ENCODE data around the gene CFAP57. TPM values are rescaled to one million over a fixed set of nuclear protein-coding genes. Genes with fewer than 3 reads are reported as not detected.

The CFAP57 gene
- total RNA-seq, 4 donors from 2014 or later: 2.1 to 5.6 (median 4.1) TPM

- no peak for DNase-seq
- TF ChIP-seq POLR2A (IDR thresholded peaks at IDR 0.05): no peak
- no peak for TF ChIP-seq CTCF (IDR thresholded peaks at IDR 0.05)
- H3K4me3 ChIP-seq (replicated peaks in 1 of 3): no peak overlapping the region
- H3K9me3 ChIP-seq: no peaks in the 10 kb centered on the region
- 62 to 67% methylated on average over 4 of the region's 4 CpGs for WGBS, 2 donors
- H3K27me3 ChIP-seq: no peaks in the 10 kb centered on the region
- intact Hi-C loops (cut with DNase I): no loop called here
- H3K27ac ChIP-seq: no peak overlapping the region
- peaks cover 0 to 2% of the 10 kb centered on the region in 2 donors for H3K4me1 ChIP-seq
- no peaks in the 10 kb centered on the region for H3K36me3 ChIP-seq
Observed at GRCh38 chr1:43152866-43153265, 19.3 kb upstream of the CFAP57 start.

GRCh38 chr1:43153443-43153842 lies 18.7 kb upstream of the CFAP57 start:
- Histone ChIP-seq H3K4me3 (replicated peaks in 1 of 3) (no peak overlapping the region), H3K27ac (no peak overlapping the region), H3K9me3 (no peaks in the 10 kb centered on the region), H3K36me3 (no peaks in the 10 kb centered on the region), H3K4me1 (no peaks in the 10 kb centered on the region), H3K27me3 (no peaks in the 10 kb centered on the region)
- no peak for DNase-seq
- intact Hi-C loops (cut with DNase I): no loop called here
- no peak for TF ChIP-seq CTCF (IDR thresholded peaks at IDR 0.05)
- no peak for TF ChIP-seq POLR2A (IDR thresholded peaks at IDR 0.05)
- 94 to 95% methylated on average over 6 of the region's 6 CpGs for WGBS, 2 donors

GRCh38 chr1:43156026-43156425 lies 16.1 kb upstream of the CFAP57 start:
- Histone ChIP-seq H3K36me3 (no peaks in the 10 kb centered on the region), H3K9me3 (no peaks in the 10 kb centered on the region), H3K4me3 (replicated peaks in 1 of 3) (no peak overlapping the region), H3K4me1 (no peaks in the 10 kb centered on the region), H3K27me3 (no peaks in the 10 kb centered on the region), H3K27ac (no peak overlapping the region)
- intact Hi-C loops (cut with DNase I): no loop called here
- 83 to 91% methylated on average over 7 of the region's 7 CpGs for WGBS, 2 donors
- DNase-seq: no peak
- TF ChIP-seq POLR2A (IDR thresholded peaks at IDR 0.05) (no peak), CTCF (IDR thresholded peaks at IDR 0.05) (no peak)

- H3K27ac ChIP-seq: no peak overlapping the region
- peaks cover 33 to 53% of the 10 kb centered on the region in 2 donors for H3K36me3 ChIP-seq
- intact Hi-C loops (cut with DNase I): no loop called here
- TF ChIP-seq POLR2A (IDR thresholded peaks at IDR 0.05) (no peak), CTCF (IDR thresholded peaks at IDR 0.05) (no peak)
- H3K27me3 ChIP-seq: no peaks in the 10 kb centered on the region
- H3K4me3 ChIP-seq (replicated peaks in 1 of 3): no peak overlapping the region
- 89 to 92% methylated on average over 3 of the region's 3 CpGs for WGBS, 2 donors
- H3K4me1 ChIP-seq: no peaks in the 10 kb centered on the region
- no peaks in the 10 kb centered on the region for H3K9me3 ChIP-seq
- no peak for DNase-seq
Observed at GRCh38 chr1:43165162-43165561, 7.0 kb upstream of the CFAP57 start.

- 96 to 97% methylated on average over 5 of the region's 5 CpGs for WGBS, 2 donors
- Histone ChIP-seq H3K27ac (no peak overlapping the region), H3K36me3 (peaks cover 33 to 53% of the 10 kb centered on the region in 2 donors), H3K4me3 (replicated peaks in 1 of 3) (no peak overlapping the region), H3K9me3 (no peaks in the 10 kb centered on the region), H3K4me1 (no peaks in the 10 kb centered on the region), H3K27me3 (no peaks in the 10 kb centered on the region)
- TF ChIP-seq POLR2A (IDR thresholded peaks at IDR 0.05) (no peak), CTCF (IDR thresholded peaks at IDR 0.05) (no peak)
- intact Hi-C loops (cut with DNase I): no loop called here
- no peak for DNase-seq
Observed at GRCh38 chr1:43165765-43166164, 6.4 kb upstream of the CFAP57 start.
